Chondrocyte (in vitro differentiated cells): ENCODE measurements around the gene MCF2L2. TPM values are rescaled to one million over a fixed set of nuclear protein-coding genes. Genes with fewer than 3 reads are reported as not detected.

Source experiments
- DNase-seq: peaks from one replicate; pipeline ENCODE4 v3.0.0; 2021; ENCODE audit warnings: mixed read lengths, low spot score
- H3K27ac Mint-ChIP-seq: one replicate; pipeline ENCODE4 v1.8.0; 2021; ENCODE audit warnings: mild to moderate bottlenecking, moderate library complexity, mixed read lengths; ENCODE audit not compliant: unreplicated experiment
- H3K27me3 Mint-ChIP-seq: 2 replicates; pipeline ENCODE4 v1.8.0; 2021; ENCODE audit warnings: low read depth, mixed read lengths
- H3K36me3 Mint-ChIP-seq: 2 replicates; pipeline ENCODE4 v1.8.0; 2021; ENCODE audit warnings: low read depth, mixed read lengths
- H3K4me1 Mint-ChIP-seq: 2 replicates; pipeline ENCODE4 v1.8.0; 2021; ENCODE audit warnings: low read depth, mild to moderate bottlenecking, mixed read lengths
- H3K4me3 Mint-ChIP-seq: one replicate; pipeline ENCODE4 v1.8.0; 2021; ENCODE audit warnings: mild to moderate bottlenecking, moderate library complexity, mixed read lengths; ENCODE audit not compliant: unreplicated experiment
- H3K9me3 Mint-ChIP-seq: 2 replicates; pipeline ENCODE4 v1.8.0; 2021; ENCODE audit warnings: low read depth, mixed read lengths
- CTCF ChIP-seq: fragments of 200-600 bp; sonication (generic); IDR thresholded peaks from 2 replicates; pipeline ENCODE4 v1.5.0; 2021; ENCODE audit warnings: antibody characterized with exemption, mild to moderate bottlenecking, moderate library complexity
- total RNA-seq: library from RNA; stranded (reverse); gene quantifications from 3 replicates; pipeline ENCODE4 v1.2.1, GENCODE V29; 2021

Gene MCF2L2
- total RNA-seq, 1 donor from 2014 or later: 2.6 TPM

- DNase-seq: no peak
- peak overlapping the region; percentile 28 for H3K27ac Mint-ChIP-seq
- H3K36me3 Mint-ChIP-seq: peaks cover 6% of the 10 kb centered on the region
- peaks cover 2% of the 10 kb centered on the region for H3K27me3 Mint-ChIP-seq
- no peak for TF ChIP-seq CTCF
- H3K4me1 Mint-ChIP-seq: peaks cover 27% of the 10 kb centered on the region
- H3K9me3 Mint-ChIP-seq: peaks cover 9% of the 10 kb centered on the region
- peak overlapping the region; percentile 98 for H3K4me3 Mint-ChIP-seq
Observed at GRCh38 chr3:183448369-183449128, 20.1 kb upstream of the MCF2L2 start.

DNA sequence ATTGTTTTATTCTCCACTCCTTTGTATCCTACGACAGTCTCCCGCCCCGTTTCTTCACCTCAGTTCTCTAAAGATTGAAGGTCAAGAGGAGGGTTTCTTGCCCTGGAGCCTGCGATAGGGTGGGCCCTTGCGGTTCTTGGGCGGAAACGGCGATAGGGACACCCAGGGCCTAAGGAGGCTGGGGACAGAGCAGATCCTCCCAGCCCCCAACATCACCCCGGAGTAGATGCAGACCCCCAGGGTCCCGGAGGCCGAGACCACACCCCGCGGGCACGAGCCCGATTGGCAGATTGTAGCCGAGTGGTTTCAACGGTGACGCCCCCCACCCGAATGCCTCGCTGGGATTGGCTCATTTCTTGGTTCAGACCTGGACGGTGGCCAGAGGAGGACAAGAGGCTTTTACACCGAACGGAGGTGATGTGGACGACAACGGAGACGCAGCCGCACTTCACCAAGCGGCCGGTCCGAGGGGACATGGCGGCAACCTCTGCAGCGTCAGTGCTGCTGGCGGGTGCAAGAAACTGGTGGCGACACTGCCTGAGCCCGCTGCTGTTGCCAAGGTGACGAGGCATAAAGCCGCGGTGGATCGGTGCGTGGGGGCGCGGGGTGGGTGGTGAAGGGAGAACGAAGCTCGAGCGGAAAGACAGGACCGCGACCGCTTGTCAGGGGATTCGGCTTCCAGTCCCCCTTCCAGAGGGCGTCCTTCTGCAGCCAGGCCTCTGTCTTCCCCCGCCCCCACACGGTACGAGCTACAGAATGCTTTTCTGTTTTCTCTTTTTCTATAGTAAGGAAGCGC lies 19.0 kb upstream of the MCF2L2 start:
- Mint-ChIP-seq H3K4me3 (peak overlapping the region; percentile 98), H3K4me1 (peaks cover 27% of the 10 kb centered on the region), H3K27ac (peak overlapping the region; percentile 96), H3K9me3 (peaks cover 21% of the 10 kb centered on the region), H3K36me3 (peaks cover 12% of the 10 kb centered on the region), H3K27me3 (peaks cover 8% of the 10 kb centered on the region)
- DNase-seq: peak; percentile 94
- peak; percentile 50 for TF ChIP-seq CTCF

GRCh38 chr3:183446838-183447205 lies 18.4 kb upstream of the MCF2L2 start:
- no peak overlapping the region for H3K27ac Mint-ChIP-seq

GRCh38 chr3:183444748-183445147 lies 16.3 kb upstream of the MCF2L2 start:
- TF ChIP-seq CTCF: no peak
- Mint-ChIP-seq H3K4me3 (no peak overlapping the region), H3K27me3 (peaks cover 12% of the 10 kb centered on the region), H3K27ac (no peak overlapping the region), H3K4me1 (peaks cover 23% of the 10 kb centered on the region), H3K9me3 (peaks cover 31% of the 10 kb centered on the region), H3K36me3 (peaks cover 9% of the 10 kb centered on the region)
- no peak for DNase-seq

More at GRCh38 chr3:183446838-183447205, 18.4 kb upstream of the MCF2L2 start:
- Mint-ChIP-seq H3K27me3 (peaks cover 11% of the 10 kb centered on the region), H3K4me1 (peaks cover 27% of the 10 kb centered on the region), H3K4me3 (peak overlapping the region; percentile 98), H3K9me3 (peaks cover 24% of the 10 kb centered on the region), H3K36me3 (peaks cover 9% of the 10 kb centered on the region)
- TF ChIP-seq CTCF: no peak
- DNase-seq: no peak
